ENCODE measurements around the gene ARHGAP26. TPM values are rescaled to one million over a fixed set of nuclear protein-coding genes. Genes with fewer than 3 reads are reported as not detected.

Gene ARHGAP26
- total and polyA plus RNA-seq, 2 donors (not counting 3 experiments of a cell fraction or from before 2014, with no cell fraction given): 3.1 to 16.2 TPM

DNA sequence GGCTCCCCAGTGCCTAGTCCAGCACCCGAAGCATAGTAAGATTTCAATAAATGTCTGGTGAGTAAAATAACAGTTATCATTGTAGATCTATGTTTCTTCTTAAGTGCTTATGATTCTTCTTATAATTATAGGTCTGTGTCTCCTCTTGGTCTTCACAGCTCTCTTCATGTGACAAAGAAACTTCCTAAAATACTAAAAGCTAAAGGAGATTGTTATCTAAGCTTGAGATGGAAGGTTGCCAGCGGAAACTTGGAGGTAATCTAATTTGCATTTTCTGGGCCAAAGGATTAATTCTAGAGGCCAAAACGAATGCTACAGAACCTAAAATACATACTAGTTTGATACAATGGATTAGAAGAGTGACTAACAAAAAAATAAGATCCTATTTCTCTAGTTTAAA lies 13.6 kb upstream of the ARHGAP26 start:
- TF ChIP-seq JUN (IDR thresholded peaks at IDR 0.05; ENCODE audit: borderline replicate concordance, insufficient read depth, insufficient read length, low read depth) (no peak), GATA2 (IDR thresholded peaks at IDR 0.05; ENCODE audit: insufficient read depth, insufficient read length, low read depth, low read length) (no peak), POLR2AphosphoS5 (IDR thresholded peaks at IDR 0.05; ENCODE audit: insufficient read depth, low read depth, low read length) (no peak), EZH2 (IDR thresholded peaks at IDR 0.05; ENCODE audit: borderline replicate concordance, low read depth, low read length, severe bottlenecking) (no peak)
- H3K9ac ChIP-seq (replicated peaks; ENCODE audit: extremely low read depth, insufficient read depth, low read length): no peak overlapping the region
- H3K4me2 ChIP-seq (ENCODE audit: insufficient read depth, low read length): no peak overlapping the region
- no TSS peak for BruUV-seq (replicated peaks)
- H3K27me3 ChIP-seq (ENCODE audit: control insufficient read depth in 2 of 2, insufficient read depth in 2 of 2, low read length in 2 of 2): no peaks in the 10 kb centered on the region
- H3K79me2 ChIP-seq (ENCODE audit: control insufficient read depth, insufficient read depth, low read length): no peaks in the 10 kb centered on the region
- CTCF ChIA-PET: interaction anchor here (1.0 kb wide), 1 partner anchor 11 kb away, joined by 3 read pairs; no protein-coding TSS in a partner anchor
- no peak overlapping the region for H3K27ac ChIP-seq (ENCODE audit: insufficient read depth, low read depth, low read length)
- H2AFZ ChIP-seq (ENCODE audit: low read depth, low read length): no peak overlapping the region
- H3K36me3 ChIP-seq (ENCODE audit: control insufficient read depth in 2 of 2, extremely low read depth in 1 of 2, insufficient read depth in 2 of 2, low read length in 2 of 2): no peaks in the 10 kb centered on the region
- H4K20me1 ChIP-seq (replicated peaks; ENCODE audit: control insufficient read depth, extremely low read depth, insufficient read depth, low read length): no peaks in the 10 kb centered on the region
- no peak for FAIRE-seq
- H3K4me1 ChIP-seq (ENCODE audit: control insufficient read depth, extremely low read depth, insufficient read depth, low read length): peaks cover 5% of the 10 kb centered on the region
- H3K4me3 ChIP-seq (replicated peaks in 1 of 3; ENCODE audit: insufficient read depth in 1 of 3, low read depth in 1 of 3, low read length in 3 of 3): no peak overlapping the region
- H3K9me1 ChIP-seq (replicated peaks; ENCODE audit: control insufficient read depth, extremely low read depth, insufficient read depth, low read length): no peaks in the 10 kb centered on the region
- DNase-seq (ENCODE audit: low read depth, low spot score): no peak
- no peaks in the 10 kb centered on the region for H3K9me3 ChIP-seq (replicated peaks; ENCODE audit: control insufficient read depth, insufficient read depth, low read length)
- POLR2A ChIA-PET: no interaction called here
- intact Hi-C loops (cut with micrococcal nuclease): no loop called here
- dilution Hi-C loops (cut with MboI; ENCODE audit: extremely low pct_ligation_motif_present, low sequenced_read_pairs): no loop called here

- Histone ChIP-seq H3K4me3 (replicated peaks in 1 of 3; ENCODE audit: insufficient read depth in 1 of 3, low read depth in 1 of 3, low read length in 3 of 3) (no peak overlapping the region), H3K79me2 (ENCODE audit: control insufficient read depth, insufficient read depth, low read length) (no peaks in the 10 kb centered on the region), H3K27ac (ENCODE audit: insufficient read depth, low read depth, low read length) (no peak overlapping the region), H3K36me3 (ENCODE audit: control insufficient read depth in 2 of 2, extremely low read depth in 1 of 2, insufficient read depth in 2 of 2, low read length in 2 of 2) (no peaks in the 10 kb centered on the region), H3K9ac (replicated peaks; ENCODE audit: extremely low read depth, insufficient read depth, low read length) (no peak overlapping the region), H3K4me2 (ENCODE audit: insufficient read depth, low read length) (no peak overlapping the region), H3K4me1 (ENCODE audit: control insufficient read depth, extremely low read depth, insufficient read depth, low read length) (peaks cover 5% of the 10 kb centered on the region), H3K9me3 (replicated peaks; ENCODE audit: control insufficient read depth, insufficient read depth, low read length) (no peaks in the 10 kb centered on the region), H4K20me1 (replicated peaks; ENCODE audit: control insufficient read depth, extremely low read depth, insufficient read depth, low read length) (no peaks in the 10 kb centered on the region), H3K9me1 (replicated peaks; ENCODE audit: control insufficient read depth, extremely low read depth, insufficient read depth, low read length) (no peaks in the 10 kb centered on the region), H2AFZ (ENCODE audit: low read depth, low read length) (no peak overlapping the region), H3K27me3 (ENCODE audit: control insufficient read depth in 2 of 2, insufficient read depth in 2 of 2, low read length in 2 of 2) (no peaks in the 10 kb centered on the region)
- TF ChIP-seq JUN (IDR thresholded peaks at IDR 0.05; ENCODE audit: borderline replicate concordance, insufficient read depth, insufficient read length, low read depth) (no peak), CTCF (IDR thresholded peaks at IDR 0.05; ENCODE audit: extremely low read depth in 1 of 2, insufficient read depth in 1 of 2, low read depth in 1 of 2, low read length in 2 of 2) (no peak), MYC (IDR thresholded peaks at IDR 0.05; ENCODE audit: low read depth, low read length) (no peak), EZH2 (IDR thresholded peaks at IDR 0.05; ENCODE audit: borderline replicate concordance, low read depth, low read length, severe bottlenecking) (no peak), POLR2AphosphoS5 (IDR thresholded peaks at IDR 0.05; ENCODE audit: insufficient read depth, low read depth, low read length) (no peak), GATA2 (IDR thresholded peaks at IDR 0.05; ENCODE audit: insufficient read depth, insufficient read length, low read depth, low read length) (no peak), FOS (IDR thresholded peaks at IDR 0.05; ENCODE audit: borderline replicate concordance, insufficient read depth, low read length) (no peak), POLR2A (IDR thresholded peaks at IDR 0.05; ENCODE audit: low read depth, low read length) (no peak)
- TF ChIP-seq, protein P1, sequence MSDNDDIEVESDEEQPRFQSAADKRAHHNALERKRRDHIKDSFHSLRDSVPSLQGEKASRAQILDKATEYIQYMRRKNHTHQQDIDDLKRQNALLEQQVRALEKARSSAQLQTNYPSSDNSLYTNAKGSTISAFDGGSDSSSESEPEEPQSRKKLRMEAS (IDR thresholded peaks at IDR 0.05; ENCODE audit: insufficient read depth, insufficient read length): no peak
- BruUV-seq (replicated peaks): no TSS peak
- dilution Hi-C loops (cut with MboI; ENCODE audit: extremely low pct_ligation_motif_present, low sequenced_read_pairs) (no loop called here), intact Hi-C loops (cut with micrococcal nuclease) (no loop called here)
- CTCF ChIA-PET: interaction anchor here (1.0 to 1.6 kb wide), 2 partner anchors 12 to 14 kb away, joined by 3 to 5 read pairs; partner anchors contain the start of gene ARHGAP26
- POLR2A ChIA-PET: no interaction called here
- DNase-seq (ENCODE audit: low read depth, low spot score): no peak
- FAIRE-seq: no peak
These were observed 12.6 kb upstream of the ARHGAP26 start for GRCh38 chr5:142757564-142757963.
